Measurements from ENCODE around the gene C10orf143.

Gene C10orf143

DNA sequence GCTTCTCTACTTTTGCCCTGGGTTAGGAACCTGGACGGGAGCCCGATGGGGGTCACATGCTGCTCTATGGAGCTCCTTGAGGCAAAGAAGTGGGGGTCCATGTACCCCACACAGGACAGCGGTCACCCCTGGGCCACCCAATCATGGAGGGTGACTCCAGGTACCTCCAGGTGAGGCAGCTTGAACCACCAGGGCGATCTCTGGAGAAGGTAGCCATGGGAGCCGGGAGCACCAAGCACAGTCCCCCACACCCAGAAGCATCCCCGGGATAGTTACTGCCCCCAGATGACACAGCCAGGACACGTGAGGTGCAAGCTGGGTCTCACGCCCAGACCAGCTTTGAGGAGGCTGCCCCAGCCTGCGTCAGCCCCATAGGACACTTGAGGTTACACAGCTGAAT, 58.4 kb downstream of the C10orf143 start:
- no peaks in the 10 kb centered on the region for H3K27me3 ChIP-seq (ENCODE audit: control insufficient read depth, insufficient read depth, low read length)
- H2AFZ ChIP-seq = no peak overlapping the region
- no peaks in the 10 kb centered on the region for H3K9me3 ChIP-seq (ENCODE audit: control insufficient read depth, low read length)
- H3K4me1 ChIP-seq = no peaks in the 10 kb centered on the region
- TF ChIP-seq, protein P1, sequence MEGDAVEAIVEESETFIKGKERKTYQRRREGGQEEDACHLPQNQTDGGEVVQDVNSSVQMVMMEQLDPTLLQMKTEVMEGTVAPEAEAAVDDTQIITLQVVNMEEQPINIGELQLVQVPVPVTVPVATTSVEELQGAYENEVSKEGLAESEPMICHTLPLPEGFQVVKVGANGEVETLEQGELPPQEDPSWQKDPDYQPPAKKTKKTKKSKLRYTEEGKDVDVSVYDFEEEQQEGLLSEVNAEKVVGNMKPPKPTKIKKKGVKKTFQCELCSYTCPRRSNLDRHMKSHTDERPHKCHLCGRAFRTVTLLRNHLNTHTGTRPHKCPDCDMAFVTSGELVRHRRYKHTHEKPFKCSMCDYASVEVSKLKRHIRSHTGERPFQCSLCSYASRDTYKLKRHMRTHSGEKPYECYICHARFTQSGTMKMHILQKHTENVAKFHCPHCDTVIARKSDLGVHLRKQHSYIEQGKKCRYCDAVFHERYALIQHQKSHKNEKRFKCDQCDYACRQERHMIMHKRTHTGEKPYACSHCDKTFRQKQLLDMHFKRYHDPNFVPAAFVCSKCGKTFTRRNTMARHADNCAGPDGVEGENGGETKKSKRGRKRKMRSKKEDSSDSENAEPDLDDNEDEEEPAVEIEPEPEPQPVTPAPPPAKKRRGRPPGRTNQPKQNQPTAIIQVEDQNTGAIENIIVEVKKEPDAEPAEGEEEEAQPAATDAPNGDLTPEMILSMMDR (IDR thresholded peaks at IDR 0.05) = no peak
- H3K36me3 ChIP-seq (ENCODE audit: control insufficient read depth, insufficient read depth, low read length) = no peaks in the 10 kb centered on the region
- no peak overlapping the region for H3K27ac ChIP-seq
- H3K4me2 ChIP-seq (ENCODE audit: low read length) = no peak overlapping the region
- no peaks in the 10 kb centered on the region for H3K79me2 ChIP-seq
- no peak overlapping the region for H3K4me3 ChIP-seq (ENCODE audit: low read depth, low read length)
- no peak overlapping the region for H3K9ac ChIP-seq

DNA sequence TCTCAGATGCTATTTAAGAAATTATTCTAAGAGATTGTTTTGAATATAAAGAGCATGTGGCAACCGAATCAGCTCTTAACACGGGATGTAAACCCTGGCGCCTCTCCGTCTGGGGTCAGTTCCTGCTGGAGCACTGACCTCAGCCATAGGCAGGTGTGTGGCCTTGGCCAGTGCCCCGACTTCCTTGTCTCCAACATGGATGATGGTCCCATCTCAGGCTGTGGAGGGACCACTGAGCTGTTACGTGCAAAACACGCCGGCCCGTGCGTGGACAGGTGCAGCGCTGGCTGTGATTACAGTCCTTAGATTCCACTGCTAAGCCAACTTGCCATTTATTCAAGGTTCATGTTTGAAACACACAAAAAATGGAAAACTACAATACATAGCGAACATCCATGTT, 59.9 kb downstream of the C10orf143 start:
- no peak overlapping the region for H3K4me2 ChIP-seq (ENCODE audit: low read length)
- no peak overlapping the region for H3K4me3 ChIP-seq (ENCODE audit: low read depth, low read length)
- TF ChIP-seq, protein P1 (IDR thresholded peaks at IDR 0.05) = no peak
- H2AFZ ChIP-seq = no peak overlapping the region
- H3K4me1 ChIP-seq = no peaks in the 10 kb centered on the region
- no peaks in the 10 kb centered on the region for H3K27me3 ChIP-seq (ENCODE audit: control insufficient read depth, insufficient read depth, low read length)
- H3K27ac ChIP-seq = no peak overlapping the region
- no peaks in the 10 kb centered on the region for H3K9me3 ChIP-seq (ENCODE audit: control insufficient read depth, low read length)
- H3K36me3 ChIP-seq (ENCODE audit: control insufficient read depth, insufficient read depth, low read length) = no peaks in the 10 kb centered on the region
- H3K9ac ChIP-seq = no peak overlapping the region
- H3K79me2 ChIP-seq = no peaks in the 10 kb centered on the region

DNA sequence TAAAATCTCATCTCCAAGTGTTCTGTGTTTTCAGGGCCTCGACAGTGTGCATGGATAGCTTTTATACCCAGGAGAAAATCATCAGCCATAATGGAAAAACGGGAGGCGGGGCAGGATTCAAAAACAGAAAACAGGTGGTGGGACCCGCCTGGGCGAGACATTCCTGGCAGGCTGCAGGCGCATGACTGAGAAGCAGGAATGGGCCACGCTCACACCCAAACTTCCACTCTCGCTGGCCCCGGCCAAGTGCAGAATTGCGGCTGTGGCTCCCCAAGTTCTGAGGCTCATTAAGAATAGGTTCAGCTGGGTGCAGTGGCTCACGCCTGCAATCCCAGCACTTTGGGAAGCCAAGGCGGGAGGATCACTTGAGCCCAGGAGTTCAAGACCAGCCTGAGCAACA, 60.6 kb downstream of the C10orf143 start:
- no peak overlapping the region for H2AFZ ChIP-seq
- H3K9me3 ChIP-seq (ENCODE audit: control insufficient read depth, low read length) = no peaks in the 10 kb centered on the region
- H3K27me3 ChIP-seq (ENCODE audit: control insufficient read depth, insufficient read depth, low read length) = no peaks in the 10 kb centered on the region
- no peak overlapping the region for H3K27ac ChIP-seq
- no peak overlapping the region for H3K4me2 ChIP-seq (ENCODE audit: low read length)
- H3K79me2 ChIP-seq = no peaks in the 10 kb centered on the region
- no peak overlapping the region for H3K4me3 ChIP-seq (ENCODE audit: low read depth, low read length)
- no peak overlapping the region for H3K9ac ChIP-seq
- H3K4me1 ChIP-seq = no peaks in the 10 kb centered on the region
- TF ChIP-seq, protein P1 (IDR thresholded peaks at IDR 0.05) = no peak
- no peaks in the 10 kb centered on the region for H3K36me3 ChIP-seq (ENCODE audit: control insufficient read depth, insufficient read depth, low read length)

DNA sequence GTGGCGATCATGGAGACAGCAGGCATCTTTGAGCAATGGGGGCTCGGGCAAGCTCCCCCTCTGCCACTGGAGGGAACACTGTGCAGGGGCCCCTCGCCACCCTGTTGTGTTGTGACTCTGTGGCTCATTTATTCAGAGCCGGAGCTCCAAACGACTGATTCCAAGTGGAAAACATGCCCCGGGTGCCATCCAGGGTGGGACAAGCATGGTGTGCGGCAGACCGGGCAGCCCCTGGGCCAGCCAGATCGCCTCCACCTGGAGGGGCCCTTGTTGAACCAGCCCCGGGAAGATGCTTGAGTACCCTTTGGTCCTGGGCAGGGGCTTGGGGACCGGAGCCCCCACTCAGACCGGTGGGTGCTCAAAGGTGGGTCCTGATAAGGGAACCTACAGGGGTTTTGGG, 61.4 kb downstream of the C10orf143 start:
- Histone ChIP-seq H3K36me3 (ENCODE audit: control insufficient read depth, insufficient read depth, low read length) (no peaks in the 10 kb centered on the region), H3K79me2 (no peaks in the 10 kb centered on the region), H3K27ac (no peak overlapping the region)

DNA sequence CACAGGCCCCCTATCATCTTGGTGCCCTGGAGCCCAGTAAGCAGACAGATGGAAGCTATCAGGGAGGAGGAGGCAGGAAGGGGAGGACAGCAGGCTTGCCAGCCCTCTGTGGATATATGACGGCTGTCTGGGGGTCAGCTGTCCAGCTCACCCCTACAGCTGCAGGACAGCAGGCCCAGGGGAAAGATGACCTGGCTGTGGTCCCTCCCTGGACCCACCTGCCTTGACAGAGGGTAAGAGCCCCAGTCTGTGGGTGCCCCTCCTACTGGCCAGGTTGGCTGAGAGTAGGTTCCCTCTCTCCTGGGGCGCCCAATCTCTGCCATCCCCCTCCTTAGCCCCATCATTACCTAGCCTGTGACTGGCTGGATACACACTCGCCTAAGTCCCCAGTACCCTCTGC, 62.5 kb downstream of the C10orf143 start:
- Histone ChIP-seq H3K9me3 (ENCODE audit: control insufficient read depth, low read length) (no peaks in the 10 kb centered on the region), H3K27ac (no peak overlapping the region), H3K79me2 (no peaks in the 10 kb centered on the region), H3K9ac (no peak overlapping the region), H2AFZ (no peak overlapping the region), H3K4me3 (ENCODE audit: low read depth, low read length) (no peak overlapping the region), H3K4me1 (no peaks in the 10 kb centered on the region), H3K4me2 (ENCODE audit: low read length) (no peak overlapping the region), H3K27me3 (ENCODE audit: control insufficient read depth, insufficient read depth, low read length) (no peaks in the 10 kb centered on the region), H3K36me3 (ENCODE audit: control insufficient read depth, insufficient read depth, low read length) (no peaks in the 10 kb centered on the region)
- TF ChIP-seq, protein P1 (IDR thresholded peaks at IDR 0.05) = no peak

More for the DNA sequence above, 61.4 kb downstream of the C10orf143 start:
- Histone ChIP-seq H3K9ac (no peak overlapping the region), H3K9me3 (ENCODE audit: control insufficient read depth, low read length) (no peaks in the 10 kb centered on the region), H2AFZ (no peak overlapping the region), H3K27me3 (ENCODE audit: control insufficient read depth, insufficient read depth, low read length) (no peaks in the 10 kb centered on the region), H3K4me3 (ENCODE audit: low read depth, low read length) (no peak overlapping the region), H3K4me2 (ENCODE audit: low read length) (no peak overlapping the region), H3K4me1 (no peaks in the 10 kb centered on the region)
- TF ChIP-seq, protein P1 (IDR thresholded peaks at IDR 0.05) = no peak

Data from parathyroid adenoma (tissue), 2 donors.